Measurements from ENCODE around the gene GATA1. TPM values are rescaled to one million over a fixed set of nuclear protein-coding genes. Genes with fewer than 3 reads are reported as not detected.

GATA1 gene
- total RNA-seq: not detected in 2 replicates

DNA sequence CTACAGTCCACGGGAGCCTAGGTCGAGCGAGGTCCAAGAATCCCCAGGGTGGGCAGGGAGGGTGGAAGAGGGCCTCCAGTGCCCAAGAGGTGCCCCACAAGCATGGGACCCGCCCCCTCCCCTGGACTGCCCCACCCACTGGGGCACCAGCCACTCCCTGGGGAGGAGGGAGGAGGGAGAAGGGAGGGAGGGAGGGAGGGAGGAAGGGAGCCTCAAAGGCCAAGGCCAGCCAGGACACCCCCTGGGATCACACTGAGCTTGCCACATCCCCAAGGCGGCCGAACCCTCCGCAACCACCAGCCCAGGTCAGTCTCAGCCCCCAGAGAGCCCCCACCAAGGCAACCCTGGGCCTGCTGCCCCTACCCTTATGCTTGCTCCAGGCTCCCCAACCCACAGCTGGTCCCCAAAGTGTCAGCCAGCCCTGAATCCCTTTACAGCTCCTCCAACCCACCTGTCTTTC, at the start of gene GATA1:
Gene GATA1 (plus strand): TSS at position 250 of the 460 bp plus-strand sequence. CDS start 4,520 bp downstream, outside the sequence.

DNA sequence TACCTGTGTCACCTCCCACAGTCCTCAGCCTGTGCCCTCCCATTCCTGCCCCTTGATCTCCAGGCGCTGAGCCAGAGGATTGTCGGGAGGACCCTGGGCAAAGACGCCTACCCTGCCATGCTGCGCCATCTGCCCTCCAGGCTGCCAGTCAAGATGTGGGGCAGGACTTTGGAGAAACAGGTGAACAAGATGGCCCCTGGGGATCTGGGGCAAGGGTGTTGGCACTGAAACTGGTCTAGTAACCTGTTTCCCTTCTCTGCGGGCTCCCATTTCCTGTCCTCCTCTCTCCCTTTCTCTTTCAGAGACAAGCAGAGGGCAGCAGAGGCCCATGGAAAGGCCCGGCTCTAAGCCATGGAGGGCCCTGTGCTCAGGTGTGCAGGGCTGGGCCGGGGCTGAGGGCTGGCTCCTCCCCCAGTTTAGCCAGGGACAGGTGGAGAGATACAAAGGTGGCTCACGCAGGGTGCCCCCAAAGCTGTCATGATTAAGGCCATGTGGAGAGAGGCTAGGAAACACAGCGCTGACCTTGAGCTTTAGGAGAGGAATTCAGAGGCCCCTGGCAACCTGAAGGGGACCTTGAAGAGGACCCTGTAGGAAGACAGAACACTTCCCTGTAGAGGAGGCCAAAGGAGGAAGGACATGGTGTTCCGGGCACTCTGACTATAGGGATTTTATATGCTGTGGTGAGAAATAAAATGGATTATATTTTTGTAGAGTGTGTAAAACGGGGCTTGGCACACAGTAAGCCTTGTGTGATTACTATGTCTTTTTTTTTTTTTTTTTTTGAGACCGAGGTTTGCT, 24.5 kb upstream of the GATA1 start, which contains the start of gene GLOD5:
Gene GLOD5 (plus strand): TSS at position 74 of the 798 bp plus-strand sequence. CDS start 44 bp downstream, at position 118.

DNA sequence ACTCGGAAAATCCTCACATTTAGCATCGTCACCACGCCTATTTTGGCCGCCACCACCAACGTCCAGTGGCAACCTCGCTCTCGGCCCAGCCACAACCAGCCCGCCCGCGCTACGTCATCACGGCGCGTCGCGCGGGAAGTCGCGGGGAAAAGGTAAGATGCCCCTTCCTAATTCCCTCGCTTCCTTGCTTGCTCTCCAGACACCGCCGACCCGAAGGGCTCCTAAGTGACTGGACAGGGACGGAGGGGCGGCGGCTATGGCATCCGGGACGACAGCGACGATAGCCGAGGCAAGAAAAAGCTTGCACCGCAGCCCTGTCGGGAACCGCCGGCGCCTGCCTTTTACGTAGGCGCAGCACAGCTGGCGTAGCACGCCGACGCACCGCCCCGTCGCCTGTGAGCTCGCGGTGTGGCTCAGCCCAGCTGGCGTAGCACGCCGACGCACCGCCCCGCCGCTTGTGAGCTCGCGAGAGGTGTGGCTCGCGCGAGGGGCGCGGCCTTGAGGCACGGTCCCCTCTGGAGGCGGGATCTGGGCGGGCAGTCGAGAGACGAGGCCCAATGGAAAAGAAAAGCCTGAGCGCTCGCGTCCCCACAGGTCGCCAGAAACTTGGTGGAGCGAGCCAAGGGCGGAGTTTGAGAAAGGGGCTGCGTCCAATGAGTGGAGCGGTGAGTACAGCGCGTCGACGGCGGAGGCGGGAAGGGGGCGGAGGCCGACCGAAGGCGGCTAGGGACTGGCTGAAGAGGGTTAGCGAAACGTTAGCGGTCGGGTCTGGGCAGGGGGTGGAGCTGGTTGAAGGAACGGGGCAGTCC, 15.1 kb downstream of the GATA1 start, which contains the start of gene HDAC6:
Gene HDAC6 (plus strand): TSS at position 788 of the 809 bp plus-strand sequence. CDS start 626 bp downstream, outside the sequence.

DNA sequence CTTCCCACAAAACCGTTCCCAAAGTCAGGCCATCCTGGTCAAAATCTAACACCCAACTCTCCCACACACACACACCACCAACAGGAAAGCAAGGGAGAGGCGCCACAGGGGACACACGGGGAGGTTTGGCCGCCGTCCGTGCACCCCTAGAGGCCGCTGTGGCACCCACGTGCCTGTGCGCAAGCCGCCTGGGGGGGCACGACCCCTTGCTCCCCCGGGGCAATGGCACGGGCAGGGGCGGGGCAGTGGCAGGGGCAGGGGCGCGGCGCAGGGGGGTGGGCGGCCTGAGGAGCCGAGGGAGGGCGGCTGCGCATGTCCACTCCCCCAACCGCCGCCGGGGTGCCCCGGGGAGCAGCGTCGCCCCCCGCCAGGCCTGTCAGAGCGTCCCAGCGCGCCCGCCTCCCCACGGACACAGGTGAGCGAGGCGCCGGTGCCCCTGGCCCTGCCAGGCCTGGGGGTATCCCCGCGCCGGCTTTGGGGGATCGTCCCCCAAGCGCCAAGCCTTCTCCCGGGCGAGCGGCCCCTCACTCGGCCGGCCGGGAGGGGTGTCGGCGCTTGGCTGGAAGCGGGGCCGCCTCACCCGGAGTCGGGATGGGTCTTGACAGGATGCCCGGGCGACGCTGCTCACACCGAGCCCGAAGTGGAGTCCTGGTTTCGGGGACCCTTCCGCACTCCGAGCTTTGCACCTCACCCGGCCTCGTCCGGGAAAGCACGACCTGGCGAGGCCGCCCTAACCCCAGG, 39.9 kb downstream of the GATA1 start, which contains the start of gene ERAS:
Gene ERAS (plus strand): TSS at position 379 of the 741 bp plus-strand sequence. CDS start 2,611 bp downstream, outside the sequence.

DNA sequence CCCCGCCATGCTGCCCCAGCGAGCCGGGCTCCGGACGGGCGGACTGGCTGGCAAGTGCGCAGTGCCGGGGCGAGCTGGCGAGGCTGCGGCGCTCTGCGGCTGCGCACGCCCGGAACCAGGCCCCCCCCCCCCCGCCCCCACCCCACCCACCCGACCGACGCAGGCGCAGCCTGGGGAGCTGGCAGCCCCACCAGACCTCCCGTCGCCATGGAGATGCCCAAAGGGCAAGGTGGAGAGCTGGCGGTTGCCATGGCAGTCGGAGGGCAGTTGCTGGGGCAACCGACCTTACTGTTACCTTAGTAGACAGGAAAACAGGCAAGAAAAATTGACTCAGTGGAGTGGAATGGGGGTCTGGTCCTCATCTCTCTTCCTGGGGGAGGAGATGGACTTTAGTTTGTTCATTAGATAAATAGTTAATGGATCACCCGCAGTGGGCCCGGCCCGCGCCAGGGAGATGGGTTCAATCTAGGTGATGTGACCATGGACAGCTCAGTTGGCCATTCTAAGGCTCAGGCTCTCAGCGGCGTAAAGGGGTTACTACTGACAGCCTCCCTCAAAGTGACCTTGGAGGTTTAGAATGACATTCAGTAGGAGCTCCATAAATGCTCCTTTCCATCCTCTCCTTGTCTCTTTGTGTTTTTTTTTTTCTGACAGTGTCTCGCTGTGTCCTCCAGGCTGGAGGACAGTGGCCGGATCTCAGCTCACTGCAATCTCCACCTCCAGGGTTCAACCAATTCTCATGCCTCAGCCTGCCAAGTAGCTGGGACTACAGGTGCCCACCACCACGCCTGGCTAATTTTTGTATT, 49.3 kb downstream of the GATA1 start, which contains the start of gene PCSK1N:
Gene PCSK1N (minus strand): TSS at position 87 of the 806 bp plus-strand sequence. CDS start 78 bp downstream, at position 9.

Other genes with a start within 250 kb of the GATA1 start
- 4.5 and 11.1 TPM in 2 replicates for gene TBC1D25, start 246.9 kb upstream of the GATA1 start, total RNA-seq
- 104 and 354 TPM in 2 replicates for gene RBM3, start 212.1 kb upstream of the GATA1 start, total RNA-seq
- 129 and 172 TPM in 2 replicates for gene WDR13, start 189.1 kb upstream of the GATA1 start, total RNA-seq
- 0.19 TPM in 1 of 2 replicates, not detected in the other for gene WAS, start 102.8 kb upstream of the GATA1 start, total RNA-seq
- gene SUV39H1, start 89.9 kb upstream of the GATA1 start, total RNA-seq: 5.0 and 6.5 TPM in 2 replicates
- not detected in 2 replicates for gene GLOD5, start 24.8 kb upstream of the GATA1 start, total RNA-seq
- 24.6 and 38.4 TPM in 2 replicates for gene HDAC6, start 15.5 kb downstream of the GATA1 start, total RNA-seq
- gene ERAS, start 39.9 kb downstream of the GATA1 start, total RNA-seq: not detected in 2 replicates
- 0.31 TPM in 1 of 2 replicates, not detected in the other for gene PCSK1N, start 49.0 kb downstream of the GATA1 start, total RNA-seq
- gene TIMM17B, start 111.2 kb downstream of the GATA1 start, total RNA-seq: 13.9 and 19.1 TPM in 2 replicates
- gene PQBP1, start 111.3 kb downstream of the GATA1 start, total RNA-seq: 70.0 and 82.4 TPM in 2 replicates
- 5.7 and 14.5 TPM in 2 replicates for gene SLC35A2, start 125.1 kb downstream of the GATA1 start, total RNA-seq
- gene PIM2, start 132.4 kb downstream of the GATA1 start, total RNA-seq: 2.8 and 4.0 TPM in 2 replicates
- 21.7 and 34.9 TPM in 2 replicates for gene OTUD5, start 171.0 kb downstream of the GATA1 start, total RNA-seq
- gene KCND1, start 185.3 kb downstream of the GATA1 start, total RNA-seq: 0.32 and 0.57 TPM in 2 replicates
- gene GRIPAP1, start 215.7 kb downstream of the GATA1 start, total RNA-seq: 23.3 and 40.8 TPM in 2 replicates

All from bladder microvascular endothelial cell (primary cell).